ENCODE measurements around the gene ASB15.
"Not testable (repeated sequence)": the region's sequence is repeated elsewhere in the genome, so short reads cannot be mapped to it uniquely, and the experiment has no call there.

Gene ASB15

DNA sequence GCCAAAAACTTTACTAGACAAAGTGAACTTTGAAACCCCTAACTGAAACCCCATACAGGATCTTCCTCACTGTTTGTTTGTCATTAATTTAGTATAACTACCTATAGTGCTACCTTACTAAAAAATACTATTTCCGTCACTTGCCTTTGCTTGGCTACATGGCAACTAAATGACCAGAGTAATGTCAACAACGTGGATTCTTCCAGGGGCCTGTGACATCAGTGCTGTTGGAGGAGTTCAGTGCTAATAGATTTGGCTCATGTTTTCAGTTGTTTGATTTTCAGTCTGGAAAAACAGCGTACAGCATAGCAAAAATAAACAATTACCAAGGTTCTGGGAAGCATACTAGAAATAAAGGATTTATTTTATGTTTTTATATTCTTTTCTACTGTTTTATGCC is 3.0 kb upstream of the ASB15 start:
- no peak for DNase-seq (ENCODE audit: low spot score)

DNA sequence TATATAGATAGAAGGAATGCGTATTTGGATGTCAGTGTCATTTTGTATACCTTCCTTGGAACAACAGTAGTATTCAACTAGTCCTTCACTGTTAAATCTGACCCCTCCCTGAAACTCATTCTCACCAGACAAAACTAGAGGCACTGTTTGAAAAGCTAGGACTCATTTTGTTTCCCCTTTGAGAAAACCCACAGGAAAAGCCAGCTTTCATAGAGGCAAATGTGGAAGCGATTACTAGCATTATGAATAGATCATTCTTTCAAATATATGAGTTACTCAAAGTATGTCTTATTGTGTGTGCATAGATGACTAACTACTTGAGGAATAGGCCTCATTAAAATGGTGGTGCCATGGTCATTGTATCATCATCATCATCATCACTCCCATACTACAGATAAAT is 1.9 kb upstream of the ASB15 start:
- no peak for DNase-seq (ENCODE audit: low spot score)

GRCh38 chr7:123600876-123601275 is 745 bp upstream of the ASB15 start:
- no peak for DNase-seq (ENCODE audit: low spot score)

DNA sequence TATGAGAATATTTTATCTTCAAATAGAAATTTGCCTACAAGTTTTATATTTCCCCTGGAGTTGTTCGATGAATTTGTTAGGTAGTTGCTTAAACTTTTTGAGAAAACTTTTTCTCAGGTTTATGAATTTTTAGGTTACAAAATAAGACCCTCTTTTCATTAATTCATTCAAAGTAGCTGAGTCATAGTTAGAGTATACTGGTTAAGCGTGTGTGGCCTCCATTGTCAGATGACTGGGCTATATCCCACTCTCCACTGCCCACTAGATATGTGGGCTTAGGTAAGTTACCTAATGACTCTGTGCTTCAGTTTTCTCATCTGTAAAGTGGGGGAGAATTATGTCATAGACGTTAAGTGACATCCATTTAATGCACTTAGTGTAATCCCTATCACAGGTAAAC is 1.0 kb downstream of the ASB15 start:
- DNase-seq (ENCODE audit: low spot score), result no peak

DNA sequence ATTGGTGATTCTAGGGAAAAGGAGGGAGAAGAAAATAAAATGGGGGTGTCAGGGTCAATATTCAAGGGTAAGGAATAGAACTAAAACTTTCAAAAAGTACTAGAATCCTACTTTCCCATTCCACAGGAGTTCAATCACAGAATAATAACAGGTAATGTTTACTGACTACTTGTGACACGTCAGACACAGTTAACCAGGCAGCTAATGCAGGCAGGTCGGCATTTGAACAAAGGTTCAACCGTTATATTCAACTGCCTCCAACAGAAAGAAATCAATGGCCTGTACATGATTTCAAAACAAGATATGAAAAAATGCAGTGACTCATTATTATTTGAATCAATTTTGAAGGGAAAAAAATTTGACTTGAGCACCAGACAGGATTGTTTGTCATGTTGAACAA is 3.1 kb downstream of the ASB15 start:
- no peak for DNase-seq (ENCODE audit: low spot score)

- DNase-seq (ENCODE audit: low spot score), result no peak
Observed at GRCh38 chr7:123607423-123607975, 5.9 kb downstream of the ASB15 start.

- no peak for DNase-seq (ENCODE audit: low spot score)
Observed at GRCh38 chr7:123608991-123609882, 7.6 kb downstream of the ASB15 start.

- no peak for DNase-seq (ENCODE audit: low spot score)
Observed at GRCh38 chr7:123609883-123610239, 8.2 kb downstream of the ASB15 start.

GRCh38 chr7:123612024-123612423 is 10.4 kb downstream of the ASB15 start:
- no peak for DNase-seq (ENCODE audit: low spot score)

- no peak for DNase-seq (ENCODE audit: low spot score)
Observed at GRCh38 chr7:123615344-123615743, 13.7 kb downstream of the ASB15 start.

DNA sequence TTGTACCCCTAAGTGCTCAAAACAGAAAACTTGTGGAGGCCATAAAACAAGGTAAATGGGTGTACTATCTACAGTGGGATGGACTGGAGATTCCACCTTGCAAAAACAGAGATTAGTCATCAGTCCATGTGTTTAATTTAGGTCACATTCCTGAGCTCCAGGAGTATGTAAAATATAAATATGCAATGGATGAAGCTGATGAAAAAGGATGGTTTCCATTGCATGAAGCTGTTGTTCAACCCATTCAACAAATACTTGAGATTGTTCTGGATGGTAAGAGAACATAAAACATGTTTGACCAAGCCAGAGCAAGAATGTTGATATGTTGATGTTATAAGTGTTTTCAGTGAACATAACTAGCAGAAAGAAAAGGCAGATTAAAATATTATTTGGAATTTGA is 14.6 kb downstream of the ASB15 start:
- no peak for DNase-seq (ENCODE audit: low spot score)

DNA sequence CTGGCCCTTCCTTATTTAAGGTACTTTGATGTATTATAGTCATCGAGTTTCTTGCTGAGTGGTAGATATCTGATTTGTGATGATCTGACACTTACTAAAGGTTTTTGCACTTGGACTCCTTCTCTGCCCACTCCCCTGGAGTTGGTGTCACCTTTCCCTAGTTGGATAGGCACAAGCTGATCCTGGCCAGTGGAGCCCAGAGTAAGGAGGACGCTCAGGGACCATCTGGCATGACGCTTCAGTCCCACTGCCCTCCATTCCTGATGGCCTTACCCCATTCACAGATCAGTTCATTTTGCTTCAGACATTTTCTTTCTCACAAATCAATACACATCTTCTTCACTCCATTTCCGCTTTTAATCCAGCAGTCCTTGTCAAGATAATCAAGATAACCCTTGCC is 20.1 kb downstream of the ASB15 start:
- DNase-seq (ENCODE audit: low spot score), result no peak

GRCh38 chr7:123622660-123623386 is 21.2 kb downstream of the ASB15 start:
- DNase-seq (ENCODE audit: low spot score), result peak; percentile 60

- no peak for DNase-seq (ENCODE audit: low spot score)
Observed at GRCh38 chr7:123624527-123625183, 23.0 kb downstream of the ASB15 start.

GRCh38 chr7:123625254-123625653 is 23.6 kb downstream of the ASB15 start:
- DNase-seq (ENCODE audit: low spot score), result no peak

GRCh38 chr7:123627851-123628250 is 26.2 kb downstream of the ASB15 start:
- no peak for DNase-seq (ENCODE audit: low spot score)

DNA sequence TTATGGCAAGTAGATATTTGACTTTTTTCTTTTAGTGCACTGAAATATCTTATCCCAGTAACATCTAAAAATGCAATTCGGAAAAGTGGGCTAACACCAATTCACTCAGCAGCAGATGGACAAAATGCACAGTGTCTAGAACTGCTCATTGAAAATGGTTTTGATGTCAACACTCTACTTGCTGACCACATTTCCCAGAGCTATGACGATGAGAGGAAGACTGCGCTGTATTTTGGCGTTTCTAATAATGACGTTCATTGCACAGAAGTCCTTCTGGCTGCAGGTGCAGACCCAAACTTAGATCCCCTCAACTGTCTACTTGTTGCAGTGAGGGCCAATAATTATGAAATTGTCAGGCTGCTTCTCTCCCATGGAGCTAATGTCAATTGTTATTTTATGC is 27.2 kb downstream of the ASB15 start:
- no peak for DNase-seq (ENCODE audit: low spot score)

DNA sequence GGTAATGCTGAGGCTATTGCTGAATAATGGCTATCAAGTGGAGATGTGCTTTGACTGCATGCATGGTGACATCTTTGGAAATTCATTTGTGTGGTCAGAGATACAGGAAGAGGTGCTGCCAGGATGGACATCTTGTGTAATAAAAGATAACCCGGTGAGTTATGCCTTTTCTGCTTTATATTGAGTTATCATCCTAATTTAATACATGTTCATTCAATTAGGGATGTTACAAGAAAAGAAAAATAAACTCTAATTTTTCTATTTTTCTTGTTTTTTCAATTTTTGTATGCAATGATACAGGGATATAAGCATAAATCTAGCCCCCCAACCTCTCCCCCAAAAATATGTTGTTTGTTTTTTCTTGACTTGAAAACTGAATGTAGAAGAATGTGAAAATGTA is 27.7 kb downstream of the ASB15 start:
- no peak for DNase-seq (ENCODE audit: low spot score)

DNA sequence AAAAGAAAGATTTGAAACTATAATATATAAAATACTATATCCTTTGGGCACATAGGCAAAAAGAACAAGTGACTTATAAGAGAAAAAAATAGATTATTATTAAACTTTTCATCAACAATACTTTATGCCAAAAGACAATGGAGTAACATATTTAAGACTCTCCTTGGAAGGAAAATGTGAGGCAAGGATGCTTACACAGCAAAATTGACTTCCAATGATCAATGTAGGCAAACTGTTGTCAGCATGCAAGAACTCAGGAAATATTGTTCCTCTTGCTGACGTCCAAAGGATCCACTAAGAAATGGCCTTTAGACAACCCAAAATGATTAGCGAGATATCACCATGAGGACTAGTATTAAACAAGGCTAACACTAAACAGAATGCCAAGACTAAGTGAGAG is 31.2 kb downstream of the ASB15 start:
- DNase-seq (ENCODE audit: low spot score), result no peak

DNA sequence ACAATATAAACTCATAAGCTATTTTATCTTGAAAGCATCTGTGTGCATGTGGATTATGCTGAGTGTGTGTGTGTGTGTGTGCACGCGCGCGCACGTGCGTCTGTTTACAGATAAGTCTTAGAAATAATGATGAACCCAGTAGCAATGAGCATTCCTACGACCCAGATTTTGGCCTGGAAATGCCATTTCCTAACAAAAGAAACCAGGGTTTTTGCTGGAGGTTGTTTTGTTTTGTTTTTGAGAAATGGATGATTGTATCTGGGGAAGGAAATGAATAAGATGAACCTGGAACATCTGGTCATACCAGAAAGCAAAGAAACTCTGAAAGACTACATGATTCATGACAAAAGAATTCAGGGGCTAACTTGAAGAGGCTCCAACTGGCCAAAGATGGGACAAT is 31.9 kb downstream of the ASB15 start:
- no peak for DNase-seq (ENCODE audit: low spot score)

DNA sequence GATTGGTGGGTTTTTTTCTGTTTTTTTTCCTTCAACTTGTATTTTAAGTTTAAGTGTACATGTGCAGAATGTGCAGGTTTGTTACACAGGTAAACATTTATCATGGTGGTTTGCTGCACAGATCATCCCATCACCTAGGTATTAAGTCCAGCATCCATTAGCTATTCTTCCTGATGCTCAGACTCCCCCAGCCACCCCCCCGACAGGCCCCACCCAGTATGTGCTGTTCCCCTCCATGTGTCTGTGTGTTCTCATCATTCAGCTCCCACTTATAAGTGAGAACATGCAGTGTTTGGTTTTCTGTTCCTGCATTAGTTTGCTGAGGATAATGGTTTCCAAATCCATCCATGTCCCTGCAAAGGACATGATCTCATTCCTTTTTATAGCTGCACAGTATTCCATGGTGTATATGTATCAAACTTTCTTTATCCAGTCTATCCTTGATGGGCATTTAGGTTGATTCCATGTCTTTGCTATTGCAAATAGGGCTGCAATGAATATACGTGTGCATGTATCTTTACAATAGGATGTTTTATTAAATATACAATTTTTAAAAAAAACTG is 32.5 kb downstream of the ASB15 start:
- DNase-seq (ENCODE audit: low spot score), result not testable (repeated sequence)

Data from HuH-7.5 (cell line).